HG03354 (cell line): ENCODE measurements around the gene AFG3L2.

Experiments
- ATAC-seq: cut with Tn5 transposase; IDR thresholded peaks from one replicate; pipeline ENCODE4 v1.9.1; 2021; ENCODE audit warnings: mild to moderate bottlenecking; ENCODE audit not compliant: unreplicated experiment, poor library complexity, severe bottlenecking

Gene AFG3L2

GRCh38 chr18:12366784-12367183 is 10.2 kb downstream of the AFG3L2 start:
- no peak for ATAC-seq

- no peak for ATAC-seq
These were observed 10.6 kb downstream of the AFG3L2 start for GRCh38 chr18:12366379-12366778.

DNA sequence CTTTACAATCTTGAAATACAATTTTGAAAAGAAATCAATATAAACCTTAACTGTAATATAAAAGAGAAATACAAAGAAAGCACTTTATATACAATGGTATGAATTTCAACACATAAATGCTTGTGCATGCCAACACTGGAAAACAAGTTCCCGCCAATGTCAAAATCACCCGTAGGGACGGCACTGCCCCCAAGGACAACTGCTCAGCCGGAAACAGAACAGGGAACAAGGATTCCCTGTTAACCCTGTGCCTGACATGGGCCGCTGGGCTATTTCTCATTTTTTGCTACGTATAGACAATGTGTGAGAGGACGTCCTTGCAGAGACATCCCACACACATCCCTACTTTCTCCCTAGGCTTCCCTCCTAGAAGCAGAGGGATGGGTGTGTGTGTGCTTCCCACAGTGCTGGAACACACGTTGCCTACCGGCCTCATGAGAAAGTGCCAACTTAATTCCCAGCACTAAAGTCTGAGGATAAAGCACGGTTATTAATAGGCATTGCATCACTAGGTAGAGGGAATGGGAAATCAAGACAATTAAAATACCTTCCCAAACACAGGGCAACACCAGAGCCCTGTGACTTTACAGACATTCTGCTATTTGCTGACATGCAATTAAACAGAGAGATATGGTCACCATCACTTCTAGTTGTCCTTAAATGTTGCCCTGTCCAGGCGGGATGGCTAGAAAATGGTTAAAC is 14.4 kb downstream of the AFG3L2 start:
- ATAC-seq, result no peak

GRCh38 chr18:12361770-12362378 is 15.2 kb downstream of the AFG3L2 start:
- ATAC-seq, result no peak

DNA sequence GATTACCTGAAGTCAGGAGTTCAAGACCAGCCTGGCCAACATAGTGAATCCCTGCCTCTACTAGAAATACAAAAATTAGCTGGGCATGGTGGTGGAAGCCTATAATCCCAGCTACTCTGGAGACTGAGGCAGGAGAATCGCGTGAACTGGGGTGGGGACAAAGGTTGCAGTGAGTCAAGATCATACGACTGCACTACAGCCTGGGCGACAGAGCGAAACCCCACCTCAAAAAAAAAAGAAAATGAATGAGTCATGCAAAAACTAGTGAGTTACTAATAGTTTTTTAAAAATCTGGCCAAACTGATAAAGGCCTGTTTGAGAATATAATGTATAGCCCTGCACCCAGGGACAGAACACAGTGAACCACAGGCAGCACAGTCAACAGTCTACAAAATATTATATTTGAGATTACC is 17.5 kb downstream of the AFG3L2 start:
- ATAC-seq, result no peak

GRCh38 chr18:12352188-12352587 is 24.8 kb downstream of the AFG3L2 start:
- ATAC-seq, result no peak

- no peak for ATAC-seq
These were observed 29.1 kb downstream of the AFG3L2 start for GRCh38 chr18:12347895-12348294.

GRCh38 chr18:12346240-12346565 is 30.8 kb downstream of the AFG3L2 start:
- ATAC-seq, result no peak

- no peak for ATAC-seq
These were observed 31.4 kb downstream of the AFG3L2 start for GRCh38 chr18:12345491-12346239.

DNA sequence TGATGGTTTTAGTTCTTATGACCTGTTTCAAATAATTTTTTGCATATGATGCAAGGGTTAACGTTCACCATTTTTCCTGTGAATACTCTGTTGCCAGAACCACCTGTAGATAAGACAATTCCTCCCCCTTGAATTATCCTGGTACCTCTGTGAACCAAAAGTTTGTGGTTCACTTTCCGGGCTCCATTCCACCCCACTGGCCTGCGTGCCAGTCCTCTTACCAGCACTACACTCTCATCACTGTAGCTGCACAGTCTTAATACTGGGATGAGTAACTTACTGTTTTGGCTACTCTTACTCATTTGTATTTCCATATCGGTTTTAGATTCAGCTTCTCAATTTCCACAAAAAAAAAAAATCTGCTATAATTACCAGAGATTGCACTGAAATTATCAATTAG is 34.4 kb downstream of the AFG3L2 start:
- ATAC-seq, result no peak

DNA sequence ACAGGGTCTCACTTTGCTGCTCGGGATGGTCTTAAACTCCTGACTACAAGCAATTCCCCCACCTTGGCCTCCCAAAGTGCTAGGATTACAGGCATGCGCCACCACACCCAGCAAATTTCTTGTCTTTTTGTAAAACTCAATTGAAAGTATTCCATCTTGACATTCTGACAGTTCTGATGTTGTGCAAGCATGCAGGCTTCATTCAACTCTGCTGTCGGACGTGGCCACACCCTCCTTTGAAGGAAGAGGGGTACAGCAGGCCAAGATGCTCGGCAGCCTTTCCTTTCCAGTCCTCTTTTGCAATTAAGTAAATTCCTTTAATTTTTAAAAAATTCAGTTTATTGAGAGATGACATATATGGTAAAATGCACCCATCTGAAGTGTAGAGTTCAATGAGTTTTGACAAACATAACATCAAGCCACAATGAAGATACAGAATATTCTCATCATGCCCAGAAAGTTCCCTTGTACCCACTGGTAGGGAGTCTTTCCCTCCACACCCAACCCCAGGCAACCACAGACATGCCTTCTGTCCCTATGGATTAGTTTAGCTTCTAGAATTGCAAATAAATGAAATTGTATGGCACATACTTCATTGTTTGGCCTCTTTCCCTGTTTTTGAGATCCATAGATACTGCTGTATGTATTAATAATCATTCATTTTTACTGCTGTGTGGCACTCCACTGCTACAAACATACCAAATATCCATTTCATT is 35.9 kb downstream of the AFG3L2 start:
- ATAC-seq, result no peak

DNA sequence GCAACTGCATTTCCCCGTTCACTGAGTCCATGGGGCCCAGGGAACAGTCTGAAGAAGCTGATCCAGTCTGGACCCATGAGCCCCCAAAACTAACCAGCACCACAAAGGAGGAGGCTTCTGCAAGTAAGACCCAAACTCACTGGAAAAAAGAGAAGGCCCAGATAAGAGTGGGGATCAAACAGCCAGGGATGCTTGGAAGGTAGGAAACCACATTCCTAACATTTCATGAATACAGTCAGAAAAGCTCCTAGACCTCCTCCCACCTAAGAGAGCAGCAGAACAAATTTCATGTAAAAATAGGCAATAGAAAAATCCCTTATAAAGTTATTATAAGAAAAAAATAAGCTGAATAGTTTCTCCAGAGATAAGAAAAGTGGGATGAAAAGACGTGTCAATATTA is 38.6 kb downstream of the AFG3L2 start:
- ATAC-seq, result no peak

DNA sequence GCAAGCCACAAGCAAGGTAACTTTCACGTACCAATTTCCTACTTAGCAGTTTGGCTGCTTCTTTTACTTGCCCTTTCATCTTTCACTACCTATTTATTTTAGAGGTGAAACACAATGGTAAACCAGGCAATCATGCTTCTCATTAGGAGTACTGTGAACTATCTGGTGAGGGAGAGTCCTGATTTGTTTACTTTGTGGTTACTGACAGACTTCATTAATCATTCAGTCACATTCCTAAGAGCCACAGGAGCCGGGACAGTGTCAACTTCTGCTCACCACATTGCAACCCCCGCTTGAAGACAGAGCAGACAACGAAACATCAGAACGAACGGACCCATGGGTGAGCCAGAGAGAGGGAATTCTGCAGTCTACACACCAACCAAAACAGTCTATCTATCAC is 40.1 kb downstream of the AFG3L2 start:
- ATAC-seq, result no peak

- ATAC-seq, result no peak
These were observed 40.8 kb downstream of the AFG3L2 start for GRCh38 chr18:12336171-12336613.

GRCh38 chr18:12335503-12335902 is 41.5 kb downstream of the AFG3L2 start:
- no peak for ATAC-seq

DNA sequence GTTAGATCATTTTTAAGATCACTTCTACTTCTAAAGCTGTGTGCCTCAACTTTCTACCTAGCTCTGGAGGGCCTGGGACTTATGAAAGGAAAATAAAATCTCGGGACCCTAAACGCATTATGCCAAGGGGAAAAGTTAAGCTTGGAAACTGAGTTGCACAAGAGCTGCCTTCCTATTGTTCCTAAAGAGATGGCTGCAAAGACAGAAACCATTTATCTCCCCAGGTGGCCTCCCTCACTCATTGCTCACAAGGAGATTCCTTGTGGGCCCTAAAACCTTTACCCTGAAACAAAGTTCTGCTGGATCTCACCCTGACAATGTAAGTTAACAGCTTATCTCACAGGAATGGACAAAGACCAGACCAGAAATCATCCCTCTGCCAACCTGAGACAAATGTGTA is 42.2 kb downstream of the AFG3L2 start:
- ATAC-seq, result no peak

DNA sequence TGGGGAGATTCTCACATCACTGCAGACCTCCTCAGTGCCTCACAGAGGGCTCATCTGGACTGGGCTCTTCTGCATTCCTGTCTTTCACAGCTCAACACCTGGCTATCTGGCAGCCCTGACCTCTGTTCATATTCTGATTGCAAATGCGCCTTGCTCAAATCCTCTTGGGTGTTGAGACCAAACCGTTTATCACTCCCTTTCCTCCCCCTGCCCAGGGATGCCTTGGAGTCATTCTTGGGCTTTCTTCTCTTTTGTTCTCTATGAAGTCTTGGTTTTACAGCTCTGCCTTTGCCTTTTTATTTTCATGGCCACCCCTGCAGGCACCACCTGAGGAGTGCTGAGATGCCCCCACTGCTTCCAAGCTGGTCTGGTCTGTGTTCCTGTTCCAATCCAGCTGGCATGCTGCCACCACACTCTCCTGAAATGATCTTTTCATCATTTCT is 42.6 kb downstream of the AFG3L2 start:
- ATAC-seq, result no peak

DNA sequence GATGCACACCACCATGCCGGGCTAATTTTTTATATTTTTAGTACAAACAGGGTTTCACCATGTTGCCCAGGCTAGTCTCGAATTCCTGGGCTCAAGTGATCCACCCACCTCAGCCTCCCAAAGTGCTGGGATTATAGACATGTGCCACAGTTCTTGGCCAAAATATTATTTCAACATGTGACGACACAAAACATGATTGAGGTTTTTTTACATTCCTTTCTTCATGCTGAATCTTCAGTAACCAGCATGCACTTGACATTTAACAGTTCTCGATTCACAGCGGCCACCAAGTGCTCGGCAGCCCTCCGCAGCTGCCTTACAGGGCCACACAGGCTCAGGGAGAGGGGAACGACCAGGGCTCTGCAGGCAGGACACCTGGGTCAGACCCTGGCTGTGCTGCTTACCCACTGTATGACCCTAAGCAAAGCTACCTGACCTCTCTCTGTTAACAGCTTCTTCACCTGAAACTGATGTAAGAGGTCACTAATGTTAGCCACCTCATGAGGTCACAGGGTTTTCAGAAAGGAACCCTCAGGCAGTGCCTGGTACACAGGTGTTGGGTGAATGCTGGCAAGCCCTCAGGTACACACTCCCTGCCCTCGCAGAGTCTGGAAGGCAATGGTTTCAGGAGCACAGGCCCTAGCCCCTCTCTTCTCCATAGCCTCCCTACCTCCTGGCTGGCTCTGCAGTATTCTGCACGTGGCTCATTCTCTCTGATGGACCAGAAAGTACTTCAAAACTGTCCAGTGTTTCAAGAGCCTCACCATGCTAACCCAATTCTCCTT is 43.3 kb downstream of the AFG3L2 start:
- ATAC-seq, result no peak

GRCh38 chr18:12330766-12331165 is 46.3 kb downstream of the AFG3L2 start:
- ATAC-seq, result no peak
